MM.1S (cell line): ENCODE results near the gene TMEM258.

Experiments
- DNase-seq: peaks from one replicate; pipeline ENCODE4 v3.0.0-alpha.2; 2015
- H2AFZ ChIP-seq: fragments of 300-600 bp; sonication (generic); 2 replicates; pipeline ENCODE4 v1.6.0; 2016; ENCODE audit warnings: antibody characterized with exemption, low read length
- H3F3A ChIP-seq: fragments of 300-600 bp; sonication (generic); 2 replicates; pipeline ENCODE4 v1.6.1; 2016; ENCODE audit warnings: mild to moderate bottlenecking, antibody characterized with exemption, low read length, moderate library complexity, mixed read lengths; ENCODE audit not compliant: insufficient read depth
- H3K27ac ChIP-seq: fragments of 300-600 bp; sonication (generic); 2 replicates; pipeline ENCODE4 v1.5.1; 2016; ENCODE audit warnings: mild to moderate bottlenecking, low read length
- H3K27me3 ChIP-seq: fragments of 300-600 bp; sonication (generic); replicated peaks from 2 replicates; pipeline ENCODE4 v1.6.0; 2016; ENCODE audit warnings: low read length; ENCODE audit not compliant: insufficient read depth
- H3K36me3 ChIP-seq: fragments of 300-600 bp; sonication (generic); replicated peaks from 2 replicates; pipeline ENCODE4 v1.6.1; 2016; ENCODE audit warnings: mild to moderate bottlenecking, low read length, mixed read lengths; ENCODE audit not compliant: insufficient read depth
- H3K4me1 ChIP-seq: fragments of 300-600 bp; sonication (generic); 2 replicates; pipeline ENCODE4 v1.6.1; 2016; ENCODE audit warnings: low read length, mixed read lengths
- H3K4me2 ChIP-seq: fragments of 300-600 bp; sonication (generic); 2 replicates; pipeline ENCODE4 v1.6.0; 2016; ENCODE audit warnings: low read depth, low read length
- H3K4me3 ChIP-seq: fragments of 300-600 bp; sonication (generic); 2 replicates; pipeline ENCODE4 v1.5.1; 2016; ENCODE audit warnings: low read length, mixed read lengths
- H3K79me2 ChIP-seq: fragments of 300-600 bp; sonication (generic); 2 replicates; pipeline ENCODE4 v1.6.1; 2016; ENCODE audit warnings: mixed run types, low read length, mixed read lengths
- H3K9ac ChIP-seq: fragments of 300-600 bp; sonication (generic); 2 replicates; pipeline ENCODE4 v1.6.1; 2016; ENCODE audit warnings: low read length, mixed read lengths
- H3K9me2 ChIP-seq: fragments of 300-600 bp; sonication (generic); replicated peaks from 2 replicates; pipeline ENCODE4 v1.6.1; 2016; ENCODE audit warnings: mild to moderate bottlenecking, low read length, mixed read lengths; ENCODE audit not compliant: insufficient read depth
- H3K9me3 ChIP-seq: fragments of 300-600 bp; sonication (generic); replicated peaks from 2 replicates; pipeline ENCODE4 v1.6.1; 2016; ENCODE audit warnings: mild to moderate bottlenecking, low read length, mixed read lengths; ENCODE audit not compliant: insufficient read depth
- H4K20me1 ChIP-seq: fragments of 300-600 bp; sonication (generic); 2 replicates; pipeline ENCODE4 v1.6.1; 2016; ENCODE audit warnings: mild to moderate bottlenecking, low read length, moderate library complexity, mixed read lengths; ENCODE audit not compliant: insufficient read depth
- EZH2 ChIP-seq: fragments of 300-600 bp; sonication (generic); optimal IDR thresholded peaks from 2 replicates; pipeline ENCODE3; 2017; ENCODE audit warnings: low read depth, mild to moderate bottlenecking, antibody characterized with exemption, low read length, mixed read lengths
- EZH2phosphoT487 ChIP-seq: fragments of 300-600 bp; sonication (generic); IDR thresholded peaks from 2 replicates; pipeline ENCODE4 v1.6.1; 2018; ENCODE audit warnings: antibody characterized with exemption, low read length
- TF ChIP-seq, protein P1 (sequence below): fragments of 300-600 bp; sonication (generic); IDR thresholded peaks from 2 replicates; pipeline ENCODE4 v1.5.1; 2016; ENCODE audit warnings: antibody characterized with exemption, low read length, mixed read lengths

The TMEM258 gene

DNA sequence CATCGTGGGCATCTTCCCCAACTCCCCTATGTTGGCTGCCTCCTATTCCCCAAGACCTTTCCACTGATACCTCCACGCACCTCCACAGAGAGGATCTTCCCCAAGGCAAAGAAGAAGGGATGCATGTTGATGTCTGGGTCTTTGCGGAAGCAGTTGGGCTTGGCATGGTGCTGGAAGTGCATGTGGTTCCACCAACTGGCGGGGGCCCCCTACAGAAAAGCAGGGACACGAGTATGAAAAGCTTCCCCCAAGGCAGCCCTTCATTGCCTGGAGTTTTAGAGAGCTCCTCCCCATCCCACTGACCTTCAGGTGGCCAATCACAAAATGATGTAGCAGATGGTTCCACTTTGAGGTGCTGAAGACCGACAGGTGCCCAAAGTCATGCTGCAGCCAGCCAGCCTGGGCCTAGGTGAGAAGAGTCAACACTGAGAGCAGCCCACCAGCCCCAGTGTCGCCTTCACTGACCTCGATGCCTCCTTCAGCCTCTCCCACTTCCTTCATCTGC, 18.3 kb upstream of the TMEM258 start:
- H3F3A ChIP-seq, result 0 out of 2 replicates have a peak, but pooled peaks cover 3% of the 10 kb centered on the region
- H3K36me3 ChIP-seq, result no peaks in the 10 kb centered on the region
- no peak for DNase-seq
- H3K9ac ChIP-seq, result no peak overlapping the region
- H3K27me3 ChIP-seq, result no peaks in the 10 kb centered on the region
- H3K79me2 ChIP-seq, result no peaks in the 10 kb centered on the region
- H2AFZ ChIP-seq, result no peak overlapping the region
- no peaks in the 10 kb centered on the region for H4K20me1 ChIP-seq
- H3K4me2 ChIP-seq, result no peak overlapping the region
- TF ChIP-seq, protein P1, sequence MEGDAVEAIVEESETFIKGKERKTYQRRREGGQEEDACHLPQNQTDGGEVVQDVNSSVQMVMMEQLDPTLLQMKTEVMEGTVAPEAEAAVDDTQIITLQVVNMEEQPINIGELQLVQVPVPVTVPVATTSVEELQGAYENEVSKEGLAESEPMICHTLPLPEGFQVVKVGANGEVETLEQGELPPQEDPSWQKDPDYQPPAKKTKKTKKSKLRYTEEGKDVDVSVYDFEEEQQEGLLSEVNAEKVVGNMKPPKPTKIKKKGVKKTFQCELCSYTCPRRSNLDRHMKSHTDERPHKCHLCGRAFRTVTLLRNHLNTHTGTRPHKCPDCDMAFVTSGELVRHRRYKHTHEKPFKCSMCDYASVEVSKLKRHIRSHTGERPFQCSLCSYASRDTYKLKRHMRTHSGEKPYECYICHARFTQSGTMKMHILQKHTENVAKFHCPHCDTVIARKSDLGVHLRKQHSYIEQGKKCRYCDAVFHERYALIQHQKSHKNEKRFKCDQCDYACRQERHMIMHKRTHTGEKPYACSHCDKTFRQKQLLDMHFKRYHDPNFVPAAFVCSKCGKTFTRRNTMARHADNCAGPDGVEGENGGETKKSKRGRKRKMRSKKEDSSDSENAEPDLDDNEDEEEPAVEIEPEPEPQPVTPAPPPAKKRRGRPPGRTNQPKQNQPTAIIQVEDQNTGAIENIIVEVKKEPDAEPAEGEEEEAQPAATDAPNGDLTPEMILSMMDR, result no peak
- no peak for TF ChIP-seq EZH2phosphoT487
- no peaks in the 10 kb centered on the region for H3K9me3 ChIP-seq
- H3K4me1 ChIP-seq, result no peaks in the 10 kb centered on the region
- no peaks in the 10 kb centered on the region for H3K9me2 ChIP-seq
- no peak overlapping the region for H3K27ac ChIP-seq
- no peak overlapping the region for H3K4me3 ChIP-seq

DNA sequence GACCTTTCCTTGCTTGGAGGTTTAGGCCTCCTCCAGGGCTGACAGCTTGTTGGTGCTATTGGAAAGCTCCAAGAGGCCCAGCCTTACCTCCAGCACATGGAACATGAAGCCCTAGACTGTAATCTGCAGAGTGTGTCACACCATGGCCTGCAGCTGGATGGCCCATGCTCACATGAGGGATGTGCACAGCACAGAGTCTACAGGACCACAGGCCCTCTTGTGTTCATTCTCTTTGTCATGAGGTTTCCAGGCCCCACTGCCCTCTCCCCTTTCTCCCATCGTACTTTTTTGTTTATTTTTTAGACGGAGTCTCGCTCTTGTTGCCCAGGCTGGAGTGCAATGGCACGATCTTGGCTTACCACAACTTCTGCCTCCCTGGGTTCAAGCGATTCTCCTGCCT, 14.4 kb upstream of the TMEM258 start:
- Histone ChIP-seq H3K36me3 (no peaks in the 10 kb centered on the region), H3K79me2 (peaks cover 11% of the 10 kb centered on the region; the same call in 1 of the 2 replicates), H3K27ac (no peak overlapping the region), H3K9me2 (no peaks in the 10 kb centered on the region), H3K4me1 (no peaks in the 10 kb centered on the region), H3K4me3 (no peak overlapping the region), H3K9me3 (no peaks in the 10 kb centered on the region), H2AFZ (no peak overlapping the region), H3K27me3 (no peaks in the 10 kb centered on the region), H3K9ac (no peak overlapping the region), H3K4me2 (no peak overlapping the region), H3F3A (no peaks in the 10 kb centered on the region), H4K20me1 (no peaks in the 10 kb centered on the region)
- no peak for DNase-seq
- no peak for TF ChIP-seq EZH2
- TF ChIP-seq, protein P1, result no peak
- no peak for TF ChIP-seq EZH2phosphoT487

DNA sequence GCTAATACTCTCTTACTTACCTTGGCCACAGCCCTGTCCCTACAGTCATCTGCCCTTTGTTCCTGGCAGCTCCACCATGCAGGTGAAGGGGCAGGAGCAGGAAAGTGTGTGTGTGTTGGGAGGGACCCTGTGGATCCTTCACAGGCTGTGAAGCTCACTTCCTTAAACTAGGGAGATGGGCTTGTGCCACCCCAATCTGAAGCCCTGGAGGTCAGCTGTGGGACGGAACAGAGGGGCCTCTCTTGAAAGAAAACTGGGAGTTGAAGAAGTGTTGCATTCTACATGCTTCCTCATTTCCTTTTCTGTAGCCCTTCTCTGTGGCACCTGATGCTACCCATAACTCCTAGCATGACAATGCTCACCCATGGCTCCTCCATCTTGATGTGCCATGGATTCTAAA, 12.7 kb upstream of the TMEM258 start:
- no peak overlapping the region for H3K4me2 ChIP-seq
- H3F3A ChIP-seq, result 0 out of 2 replicates have a peak, but pooled peaks cover 4% of the 10 kb centered on the region
- no peaks in the 10 kb centered on the region for H3K9me3 ChIP-seq
- no peaks in the 10 kb centered on the region for H4K20me1 ChIP-seq
- no peak overlapping the region for H3K27ac ChIP-seq
- no peak overlapping the region for H2AFZ ChIP-seq
- no peaks in the 10 kb centered on the region for H3K36me3 ChIP-seq
- H3K9me2 ChIP-seq, result no peaks in the 10 kb centered on the region
- H3K4me1 ChIP-seq, result no peaks in the 10 kb centered on the region
- peaks cover 26% of the 10 kb centered on the region for H3K79me2 ChIP-seq
- no peak overlapping the region for H3K9ac ChIP-seq
- H3K27me3 ChIP-seq, result no peaks in the 10 kb centered on the region
- DNase-seq, result no peak
- no peak overlapping the region for H3K4me3 ChIP-seq
- TF ChIP-seq EZH2phosphoT487, result no peak
- TF ChIP-seq, protein P1, result no peak
- TF ChIP-seq EZH2, result no peak
